ENCODE results near the gene ZNF827.

Gene ZNF827

GRCh38 chr4:145847764-145848163 is 90.9 kb downstream of the ZNF827 start:
- no peak overlapping the region for H3K27ac ChIP-seq
- TF ChIP-seq CTCF (conservative IDR thresholded peaks at IDR 0.05): no peak

- TF ChIP-seq CTCF (conservative IDR thresholded peaks at IDR 0.05): no peak
- H3K27ac ChIP-seq: no peak overlapping the region
Measured at GRCh38 chr4:145845118-145845517, 93.5 kb downstream of the ZNF827 start.

GRCh38 chr4:145843639-145844038 is 95.0 kb downstream of the ZNF827 start:
- TF ChIP-seq CTCF (conservative IDR thresholded peaks at IDR 0.05): no peak
- H3K27ac ChIP-seq: no peak overlapping the region

GRCh38 chr4:145843148-145843547 is 95.5 kb downstream of the ZNF827 start:
- no peak overlapping the region for H3K27ac ChIP-seq
- no peak for TF ChIP-seq CTCF (conservative IDR thresholded peaks at IDR 0.05)

- no peak overlapping the region for H3K27ac ChIP-seq
- TF ChIP-seq CTCF (conservative IDR thresholded peaks at IDR 0.05): no peak
Measured at GRCh38 chr4:145842224-145842887, 96.3 kb downstream of the ZNF827 start.

GRCh38 chr4:145840801-145841200 is 97.8 kb downstream of the ZNF827 start:
- no peak overlapping the region for H3K27ac ChIP-seq
- TF ChIP-seq CTCF (conservative IDR thresholded peaks at IDR 0.05): no peak

- peak; percentile 75 for TF ChIP-seq CTCF (conservative IDR thresholded peaks at IDR 0.05)
- H3K27ac ChIP-seq: no peak overlapping the region
Measured at GRCh38 chr4:145840162-145840768, 98.4 kb downstream of the ZNF827 start.

All from VCaP (cell line).